Dendritic cell treated with granulocyte-macrophage colony-stimulating factor and Interleukin-4, amounts not matched to agents 40 ng/mL and 50 ng/mL, for 4 days (primary cell): ENCODE data around the gene NHP2.
"Not testable (repeated sequence)": the region's sequence is repeated elsewhere in the genome, so short reads cannot be mapped to it uniquely, and the experiment has no call there.

Source experiments
- H3K27ac Mint-ChIP-seq: one replicate; pipeline ENCODE4 v1.8.0; 2022; ENCODE audit warnings: mild to moderate bottlenecking, mixed read lengths
- H3K27me3 Mint-ChIP-seq: one replicate; pipeline ENCODE4 v1.8.0; 2022; ENCODE audit warnings: mild to moderate bottlenecking, mixed read lengths
- H3K36me3 Mint-ChIP-seq: one replicate; pipeline ENCODE4 v1.8.0; 2022; ENCODE audit warnings: low read depth, mixed read lengths
- H3K4me1 Mint-ChIP-seq: one replicate; pipeline ENCODE4 v1.8.0; 2022; ENCODE audit warnings: low read depth, mixed read lengths
- H3K4me3 Mint-ChIP-seq: one replicate; pipeline ENCODE4 v1.8.0; 2022; ENCODE audit warnings: mild to moderate bottlenecking, moderate library complexity, mixed read lengths
- H3K9me3 Mint-ChIP-seq: one replicate; pipeline ENCODE4 v1.8.0; 2022; ENCODE audit warnings: mixed read lengths
- intact Hi-C: fragments of 100-400 bp; cut with micrococcal nuclease; formaldehyde crosslinking; loops from one replicate; pipeline ENCODE4 v1.15.0; 2022

The NHP2 gene

DNA sequence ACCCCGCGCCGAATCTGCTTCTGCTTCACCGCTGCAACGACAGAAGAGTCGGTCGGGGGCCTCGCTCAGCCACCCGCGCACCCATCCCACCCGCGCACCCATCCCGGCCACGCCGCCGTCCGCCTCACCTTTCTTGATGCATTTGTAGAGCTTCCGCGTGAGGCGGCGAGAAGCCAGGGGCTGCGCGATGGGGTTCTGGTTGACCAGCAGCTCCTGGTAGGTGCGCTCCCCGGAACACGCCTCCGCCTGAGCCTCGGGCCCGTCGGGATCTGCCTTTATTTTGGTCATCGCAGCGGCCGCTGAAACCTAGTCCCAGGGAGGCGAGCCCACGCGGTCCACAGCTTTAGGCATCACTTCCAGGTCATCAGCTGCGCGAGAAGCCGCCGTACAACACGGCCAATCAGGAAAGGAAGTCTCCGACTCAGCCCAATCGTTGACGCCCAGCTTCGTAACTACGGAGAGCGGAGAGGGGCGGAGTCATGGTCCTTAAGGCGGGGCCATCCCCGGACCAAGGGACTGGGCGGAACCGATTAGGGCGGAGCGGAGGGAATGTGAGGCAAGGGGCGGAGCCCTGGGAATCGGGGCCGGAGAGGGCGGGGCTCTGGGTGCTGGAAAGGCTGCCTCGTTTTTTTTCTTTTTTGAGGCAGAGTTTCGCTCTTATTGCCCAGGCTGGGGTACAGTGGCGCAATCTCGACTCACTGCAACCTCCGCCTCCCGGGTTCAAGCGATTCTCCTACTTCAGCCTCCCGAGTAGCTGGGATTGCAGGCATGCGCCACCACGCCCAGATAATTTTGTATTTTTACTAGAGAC lies at the start of gene NHP2:
NHP2 (minus strand) TSS at position 356 of the 811 bp plus-strand sequence; CDS start at position 288, 68 bp downstream.
- Mint-ChIP-seq H3K27ac (peak within 1 kb of the TSS; percentile 90), H3K4me3 (peak within 1 kb of the TSS; percentile 92), H3K4me1 (peaks cover 26% of the 10 kb centered on the region), H3K27me3 (no peaks in the 10 kb centered on the region), H3K36me3 (peaks cover 38% of the 10 kb centered on the region), H3K9me3 (no peaks in the 10 kb centered on the region)
- intact Hi-C loops = loop anchor here (1.0 to 2.0 kb wide), 2 partner anchors 23 to 51 kb away; partner anchors contain the start of gene HNRNPAB

DNA sequence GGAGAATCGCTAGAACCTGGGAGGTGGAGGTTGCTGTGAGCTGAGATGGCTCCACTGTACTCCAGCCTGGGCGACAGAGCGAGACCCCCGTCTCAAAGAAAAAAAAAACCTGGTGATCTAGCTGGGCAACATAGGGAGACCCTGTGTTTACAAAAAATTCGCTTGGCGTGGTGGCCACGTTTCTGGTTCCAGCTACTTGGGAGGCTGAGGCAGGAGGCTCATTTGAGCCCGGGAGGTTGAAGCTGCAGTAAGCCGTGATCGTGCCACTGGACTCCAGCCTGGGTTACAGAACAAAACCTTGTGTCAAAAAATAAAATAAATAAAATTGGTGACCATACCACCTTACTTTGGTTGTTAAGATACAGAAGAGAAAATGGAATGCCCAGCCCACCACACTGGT lies 48.9 kb upstream of the NHP2 start:
- intact Hi-C loops = no loop called here
- peaks cover 34% of the 10 kb centered on the region for H3K4me1 Mint-ChIP-seq
- H3K27me3 Mint-ChIP-seq = peaks cover 2% of the 10 kb centered on the region
- H3K4me3 Mint-ChIP-seq = no peak overlapping the region
- H3K36me3 Mint-ChIP-seq = peaks cover 30% of the 10 kb centered on the region
- no peaks in the 10 kb centered on the region for H3K9me3 Mint-ChIP-seq
- H3K27ac Mint-ChIP-seq = no peak overlapping the region

- peaks cover 2% of the 10 kb centered on the region for H3K27me3 Mint-ChIP-seq
- intact Hi-C loops = no loop called here
- no peak overlapping the region for H3K4me3 Mint-ChIP-seq
- H3K27ac Mint-ChIP-seq = no peak overlapping the region
- no peaks in the 10 kb centered on the region for H3K9me3 Mint-ChIP-seq
- H3K4me1 Mint-ChIP-seq = peaks cover 28% of the 10 kb centered on the region
- peaks cover 24% of the 10 kb centered on the region for H3K36me3 Mint-ChIP-seq
These were observed 48.2 kb upstream of the NHP2 start for GRCh38 chr5:178201927-178202235.

DNA sequence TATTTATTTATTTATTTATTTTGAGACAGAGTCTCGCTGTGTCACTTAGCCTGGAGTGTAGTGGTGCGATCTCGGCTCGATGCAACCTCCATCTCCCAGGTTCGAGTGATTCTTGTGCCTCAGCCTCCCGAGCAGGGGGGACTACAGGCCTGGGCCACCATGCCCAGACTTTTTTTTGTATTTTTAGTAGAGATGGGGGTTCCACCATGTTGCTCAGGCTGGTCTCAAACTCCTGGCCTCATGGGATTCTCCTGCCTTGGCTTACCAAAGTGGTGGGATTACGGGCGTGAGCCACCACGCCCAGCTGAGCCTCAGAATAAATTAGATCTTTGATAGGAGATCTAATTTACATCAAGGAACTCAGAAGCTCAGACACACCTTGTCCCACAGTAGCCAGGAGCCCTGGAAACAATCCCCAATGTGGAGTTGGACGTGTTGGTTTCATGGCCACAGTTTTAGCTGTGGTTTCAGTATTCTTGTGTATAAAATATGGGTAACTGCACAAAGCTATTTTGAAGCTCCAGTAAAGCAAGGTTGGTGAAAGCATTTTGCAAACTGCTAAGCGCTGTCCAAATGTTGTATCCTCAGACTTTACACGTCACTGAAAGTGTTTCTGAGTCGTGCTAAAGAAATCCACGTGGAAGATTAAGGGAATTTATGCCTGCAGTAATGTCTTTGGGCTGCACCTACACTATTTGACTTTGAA lies 47.7 kb upstream of the NHP2 start:
- no peak overlapping the region for H3K27ac Mint-ChIP-seq
- H3K4me1 Mint-ChIP-seq = peaks cover 22% of the 10 kb centered on the region
- H3K27me3 Mint-ChIP-seq = peaks cover 2% of the 10 kb centered on the region
- intact Hi-C loops = no loop called here
- peaks cover 19% of the 10 kb centered on the region for H3K36me3 Mint-ChIP-seq
- H3K4me3 Mint-ChIP-seq = no peak overlapping the region
- no peaks in the 10 kb centered on the region for H3K9me3 Mint-ChIP-seq

DNA sequence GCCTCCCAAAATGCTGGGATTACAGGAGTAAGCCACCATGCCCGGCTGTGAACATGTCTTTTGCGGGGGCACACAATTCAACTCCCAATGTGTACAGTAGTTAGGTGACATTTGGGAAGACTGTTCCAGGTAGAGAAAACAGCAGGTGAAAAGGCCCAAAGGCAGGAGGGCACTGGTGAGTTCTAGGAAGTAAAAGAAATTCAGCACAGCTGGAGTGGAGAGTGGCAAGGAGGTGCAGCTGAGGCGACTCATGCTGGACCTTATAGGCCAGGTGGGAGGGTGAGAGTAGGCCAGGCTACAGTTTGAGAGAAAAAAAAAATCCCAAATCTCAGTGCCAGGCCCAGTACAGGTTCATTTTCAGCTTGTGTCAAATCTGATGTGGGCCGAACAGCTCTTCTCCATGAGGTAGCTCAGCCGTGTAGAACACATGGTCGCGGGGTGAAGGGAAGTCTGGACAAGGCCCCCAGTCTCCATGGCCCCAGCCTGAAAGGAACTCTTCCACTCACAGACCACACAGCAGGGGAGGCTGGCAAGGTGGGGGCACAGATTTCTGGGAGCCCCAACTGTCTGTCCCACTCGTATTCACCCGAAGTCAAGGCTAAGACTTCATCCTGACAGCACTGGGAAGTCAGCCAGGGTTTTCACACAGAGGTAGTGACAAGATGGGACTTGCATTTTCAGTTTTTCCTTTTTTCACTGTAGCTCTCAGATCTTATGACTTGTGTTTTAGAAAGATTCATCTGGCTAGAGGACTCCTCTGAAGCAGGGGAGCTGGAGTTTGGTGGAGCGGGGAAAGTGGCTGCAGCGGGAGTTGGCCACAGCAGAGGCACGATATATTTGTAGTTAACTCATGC lies 46.1 kb upstream of the NHP2 start:
- Mint-ChIP-seq H3K27ac (no peak overlapping the region), H3K9me3 (no peaks in the 10 kb centered on the region), H3K36me3 (peaks cover 7% of the 10 kb centered on the region), H3K4me3 (no peak overlapping the region), H3K4me1 (peaks cover 18% of the 10 kb centered on the region), H3K27me3 (peaks cover 5% of the 10 kb centered on the region)
- intact Hi-C loops = no loop called here

- intact Hi-C loops = no loop called here
- H3K4me3 Mint-ChIP-seq = no peak overlapping the region
- peaks cover 14% of the 10 kb centered on the region for H3K27me3 Mint-ChIP-seq
- no peak overlapping the region for H3K27ac Mint-ChIP-seq
- no peaks in the 10 kb centered on the region for H3K9me3 Mint-ChIP-seq
- peaks cover 29% of the 10 kb centered on the region for H3K4me1 Mint-ChIP-seq
- no peaks in the 10 kb centered on the region for H3K36me3 Mint-ChIP-seq
These were observed 45.0 kb upstream of the NHP2 start for GRCh38 chr5:178198706-178199105.

GRCh38 chr5:178198151-178198550 lies 44.5 kb upstream of the NHP2 start:
- H3K9me3 Mint-ChIP-seq, intact Hi-C loops, H3K36me3 Mint-ChIP-seq, H3K4me3 Mint-ChIP-seq, H3K27ac Mint-ChIP-seq: not testable (repeated sequence)
- Mint-ChIP-seq H3K4me1 (peaks cover 34% of the 10 kb centered on the region), H3K27me3 (peaks cover 16% of the 10 kb centered on the region)

GRCh38 chr5:178196986-178197385 lies 43.3 kb upstream of the NHP2 start:
- intact Hi-C loops = no loop called here
- Mint-ChIP-seq H3K27ac (no peak overlapping the region), H3K4me1 (peaks cover 32% of the 10 kb centered on the region), H3K27me3 (peaks cover 19% of the 10 kb centered on the region), H3K9me3 (no peaks in the 10 kb centered on the region), H3K4me3 (no peak overlapping the region), H3K36me3 (no peaks in the 10 kb centered on the region)

DNA sequence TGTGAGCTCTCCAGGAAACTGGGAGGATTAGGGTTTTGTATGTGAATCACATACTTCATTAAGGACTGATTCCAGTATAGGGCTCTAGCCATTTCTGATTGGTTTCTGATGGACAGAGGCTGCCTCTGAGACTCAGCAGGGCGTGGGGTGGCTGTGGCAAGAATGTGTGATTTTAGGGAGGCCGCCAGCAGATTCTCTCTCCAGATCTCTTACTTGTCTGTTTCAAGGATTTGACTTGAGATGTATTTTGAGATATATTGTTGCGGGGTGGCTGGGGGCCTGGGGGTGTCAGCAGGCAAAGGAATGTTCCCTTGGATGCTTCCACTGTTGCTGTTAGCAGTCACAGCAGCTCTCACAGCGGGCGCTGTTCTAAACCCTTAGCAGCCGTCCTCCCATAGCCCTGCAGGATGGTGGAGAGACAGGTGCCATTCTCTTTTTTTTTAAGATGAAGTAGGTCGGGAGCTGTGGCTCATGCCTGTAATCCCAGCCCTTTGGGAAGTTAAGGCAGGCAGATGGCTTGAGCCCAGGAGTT lies 42.7 kb upstream of the NHP2 start:
- intact Hi-C loops = no loop called here
- H3K27me3 Mint-ChIP-seq = peaks cover 19% of the 10 kb centered on the region
- H3K36me3 Mint-ChIP-seq = no peaks in the 10 kb centered on the region
- H3K27ac Mint-ChIP-seq = no peak overlapping the region
- no peaks in the 10 kb centered on the region for H3K9me3 Mint-ChIP-seq
- H3K4me3 Mint-ChIP-seq = no peak overlapping the region
- peaks cover 27% of the 10 kb centered on the region for H3K4me1 Mint-ChIP-seq

DNA sequence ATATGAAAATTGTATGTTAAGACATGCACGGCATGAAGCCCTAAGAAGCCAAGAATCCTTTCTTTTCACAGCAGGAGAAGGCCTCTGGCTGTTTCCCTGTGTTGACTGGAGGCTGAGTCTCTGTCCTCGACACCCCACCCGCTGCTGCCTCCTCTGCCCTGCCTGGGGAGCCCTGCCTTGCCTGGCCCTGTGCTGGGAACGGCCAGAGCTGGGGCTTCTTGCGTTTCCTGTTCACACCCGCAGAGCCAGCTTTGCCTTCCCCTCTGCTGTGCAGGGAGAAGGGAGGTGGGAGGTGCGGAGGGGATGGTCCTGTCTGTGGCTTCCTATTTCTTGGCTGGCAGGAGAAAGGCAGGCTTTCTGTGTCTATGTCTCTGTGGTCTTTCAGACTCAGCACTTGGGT lies 40.3 kb upstream of the NHP2 start:
- intact Hi-C loops = no loop called here
- no peak overlapping the region for H3K4me3 Mint-ChIP-seq

DNA sequence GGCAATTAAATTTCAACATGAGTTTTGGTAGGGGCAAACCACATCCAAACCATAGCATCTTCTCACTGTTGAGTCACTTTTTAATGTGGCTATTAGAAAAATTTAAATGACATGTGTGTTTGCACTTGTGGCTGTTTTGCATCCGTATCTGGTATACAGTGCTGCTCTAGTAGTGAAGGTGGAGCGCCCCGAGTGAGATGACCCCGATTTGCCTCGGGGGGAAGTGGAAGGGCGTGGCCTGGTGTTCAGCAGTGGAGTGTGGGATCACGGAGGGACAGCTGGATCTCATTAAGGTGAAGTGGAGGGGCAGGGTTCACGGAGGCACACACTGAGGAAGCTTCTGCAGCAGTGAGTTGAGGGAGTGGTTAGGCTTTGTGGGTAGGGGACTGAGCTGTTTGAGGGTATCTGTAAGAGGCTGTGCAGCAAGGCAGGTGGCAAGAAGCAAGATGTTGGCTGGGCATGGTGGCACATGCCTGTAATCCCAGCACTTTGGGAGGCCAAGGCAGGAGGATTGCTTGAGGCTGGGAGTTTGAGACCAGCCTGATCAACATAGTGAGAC lies 39.6 kb upstream of the NHP2 start:
- Mint-ChIP-seq H3K9me3 (no peaks in the 10 kb centered on the region), H3K27ac (peak overlapping the region; percentile 24), H3K36me3 (no peaks in the 10 kb centered on the region), H3K4me3 (no peak overlapping the region), H3K27me3 (peaks cover 19% of the 10 kb centered on the region), H3K4me1 (peaks cover 20% of the 10 kb centered on the region)
- intact Hi-C loops = no loop called here

More for the DNA sequence above, 40.3 kb upstream of the NHP2 start:
- no peak overlapping the region for H3K27ac Mint-ChIP-seq
- H3K36me3 Mint-ChIP-seq = no peaks in the 10 kb centered on the region
- no peaks in the 10 kb centered on the region for H3K9me3 Mint-ChIP-seq
- peaks cover 27% of the 10 kb centered on the region for H3K4me1 Mint-ChIP-seq
- peaks cover 19% of the 10 kb centered on the region for H3K27me3 Mint-ChIP-seq

DNA sequence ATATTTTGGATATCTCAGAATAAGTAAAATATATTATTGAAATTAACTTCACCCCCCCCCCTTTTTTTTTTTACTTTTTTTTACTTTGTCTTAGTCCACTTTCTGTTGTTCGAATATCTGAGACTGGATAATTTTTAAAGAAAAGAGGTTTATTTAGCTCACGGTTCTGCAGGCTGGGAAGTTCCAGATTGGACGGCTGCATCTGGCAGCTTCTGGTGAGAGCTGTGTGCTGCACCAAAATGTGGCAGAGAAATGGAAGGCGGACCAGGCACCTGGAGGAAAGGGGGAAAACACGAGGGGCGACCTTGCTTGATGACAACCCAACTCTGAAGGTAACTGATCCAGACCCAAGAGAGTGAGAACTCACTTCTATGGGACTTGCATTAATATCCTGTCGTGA lies 39.1 kb upstream of the NHP2 start:
- H3K27ac Mint-ChIP-seq = no peak overlapping the region
- peaks cover 17% of the 10 kb centered on the region for H3K27me3 Mint-ChIP-seq
- peaks cover 20% of the 10 kb centered on the region for H3K4me1 Mint-ChIP-seq
- intact Hi-C loops = no loop called here
- H3K9me3 Mint-ChIP-seq = no peaks in the 10 kb centered on the region
- no peak overlapping the region for H3K4me3 Mint-ChIP-seq
- no peaks in the 10 kb centered on the region for H3K36me3 Mint-ChIP-seq

DNA sequence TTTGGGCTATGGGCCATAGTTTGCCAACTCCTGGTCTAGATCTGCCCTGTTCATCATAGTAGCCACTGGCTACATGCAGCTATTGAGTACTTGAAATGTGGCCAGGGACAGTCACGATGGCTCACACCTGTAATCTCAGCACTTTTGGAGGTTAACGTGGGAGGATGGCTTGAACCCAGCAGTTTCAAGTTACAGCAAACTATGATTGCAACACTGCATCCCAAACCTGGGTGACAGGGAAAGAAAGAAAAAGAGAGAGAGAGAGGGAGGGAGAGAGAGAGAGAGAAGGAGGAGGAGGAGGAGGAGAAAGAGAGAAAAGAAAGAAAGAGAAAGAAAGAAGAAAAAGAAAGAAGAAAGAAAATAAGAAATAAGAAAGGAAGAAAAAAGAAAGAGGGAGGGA lies 38.6 kb upstream of the NHP2 start:
- Mint-ChIP-seq H3K9me3 (no peaks in the 10 kb centered on the region), H3K4me3 (no peak overlapping the region), H3K27ac (no peak overlapping the region), H3K4me1 (peaks cover 20% of the 10 kb centered on the region), H3K36me3 (no peaks in the 10 kb centered on the region), H3K27me3 (peaks cover 17% of the 10 kb centered on the region)
- intact Hi-C loops = no loop called here
